Tibial nerve (tissue), 4 donors: Measurements from ENCODE around the gene PFN3. TPM values are rescaled to one million over a fixed set of nuclear protein-coding genes. Genes with fewer than 3 reads are reported as not detected.

Experiments
- DNase-seq, 2 donors: peaks; one replicate each; pipeline ENCODE4 v3.0.0-alpha.2; 2019; ENCODE audit warnings: low spot score in 2 of 2
- H3K27ac ChIP-seq, 4 donors: fragments of 200-600 bp; sonication (generic) in 3 of 4; one replicate each; pipeline ENCODE4 v1.5.1; 2017 to 2019; ENCODE audit warnings: mild to moderate bottlenecking in 1 of 4
- H3K27me3 ChIP-seq, 2 donors: fragments of 200-600 bp; sonication (generic) in 1 of 2; one replicate each; pipeline versions ENCODE4 v1.5.1 to v1.6.0; 2017 to 2019
- H3K36me3 ChIP-seq, 3 donors: fragments of 200-600 bp; sonication (generic); one replicate each; pipeline ENCODE4 v1.5.1; 2018 to 2019
- H3K4me1 ChIP-seq, 4 donors: fragments of 200-600 bp; sonication (generic) in 3 of 4; one replicate each; pipeline ENCODE4 v1.5.1; 2017 to 2019
- H3K4me3 ChIP-seq, 4 donors: fragments of 200-600 bp; sonication (generic) in 3 of 4; one replicate each; pipeline ENCODE4 v1.5.1; 2017 to 2019; ENCODE audit warnings: mild to moderate bottlenecking in 1 of 4, moderate library complexity in 1 of 4
- H3K9me3 ChIP-seq, 4 donors: fragments of 200-600 bp; sonication (generic) in 3 of 4; one replicate each; pipeline ENCODE4 v1.5.1; 2017 to 2019
- EP300 ChIP-seq, 2 donors: sonication (generic); formaldehyde crosslinking; IDR thresholded peaks; one replicate each; pipeline ENCODE4 v1.6.1; 2017; ENCODE audit warnings: antibody characterized with exemption in 2 of 2, mild to moderate bottlenecking in 1 of 2
- POLR2A ChIP-seq, 2 donors: fragments of 450-650 bp; IDR thresholded peaks; one replicate each; pipeline ENCODE4 v1.6.1; 2017; ENCODE audit warnings: antibody characterized with exemption in 2 of 2, mild to moderate bottlenecking in 2 of 2, moderate library complexity in 2 of 2
- WGBS, 2 donors: methylation state at CpG; one replicate each; pipeline ENCODE4 v1.1.5; 2018; 5-methylcytosine and 5-hydroxymethylcytosine counted together
- total RNA-seq, 4 donors: library from RNA; depleted of rRNA; stranded (reverse); fragments of >200 nt; gene quantifications; one replicate each; pipeline ENCODE4 v1.1.0, GENCODE V29; 2016
- TF ChIP-seq, protein P1 (sequence below), 5 experiments: fragments of 200-600 bp in 3 of 5; fragments of 450-650 bp in 2 of 5; sonication (generic) in 3 of 5; IDR thresholded peaks; one replicate each; pipeline ENCODE4 v1.5.1; 2016 to 2019; ENCODE audit warnings: antibody characterized with exemption in 5 of 5, mild to moderate bottlenecking in 3 of 5, moderate library complexity in 2 of 5

The PFN3 gene
- total RNA-seq, 4 donors from 2014 or later: not detected

GRCh38 chr5:177405805-177406204, 5.3 kb upstream of the PFN3 start:
- TF ChIP-seq EP300 (IDR thresholded peaks at IDR 0.05) (no peak), POLR2A (IDR thresholded peaks at IDR 0.05) (no peak)
- TF ChIP-seq, protein P1, sequence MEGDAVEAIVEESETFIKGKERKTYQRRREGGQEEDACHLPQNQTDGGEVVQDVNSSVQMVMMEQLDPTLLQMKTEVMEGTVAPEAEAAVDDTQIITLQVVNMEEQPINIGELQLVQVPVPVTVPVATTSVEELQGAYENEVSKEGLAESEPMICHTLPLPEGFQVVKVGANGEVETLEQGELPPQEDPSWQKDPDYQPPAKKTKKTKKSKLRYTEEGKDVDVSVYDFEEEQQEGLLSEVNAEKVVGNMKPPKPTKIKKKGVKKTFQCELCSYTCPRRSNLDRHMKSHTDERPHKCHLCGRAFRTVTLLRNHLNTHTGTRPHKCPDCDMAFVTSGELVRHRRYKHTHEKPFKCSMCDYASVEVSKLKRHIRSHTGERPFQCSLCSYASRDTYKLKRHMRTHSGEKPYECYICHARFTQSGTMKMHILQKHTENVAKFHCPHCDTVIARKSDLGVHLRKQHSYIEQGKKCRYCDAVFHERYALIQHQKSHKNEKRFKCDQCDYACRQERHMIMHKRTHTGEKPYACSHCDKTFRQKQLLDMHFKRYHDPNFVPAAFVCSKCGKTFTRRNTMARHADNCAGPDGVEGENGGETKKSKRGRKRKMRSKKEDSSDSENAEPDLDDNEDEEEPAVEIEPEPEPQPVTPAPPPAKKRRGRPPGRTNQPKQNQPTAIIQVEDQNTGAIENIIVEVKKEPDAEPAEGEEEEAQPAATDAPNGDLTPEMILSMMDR (IDR thresholded peaks at IDR 0.05): no peak
- peaks cover 3 to 51% of the 10 kb centered on the region in 2 donors for H3K27me3 ChIP-seq
- 70 to 85% methylated on average over 4 to 5 of the region's 5 CpGs for WGBS, 2 donors
- H3K36me3 ChIP-seq: no peaks in the 10 kb centered on the region
- H3K4me3 ChIP-seq: no peak overlapping the region
- no peak overlapping the region for H3K27ac ChIP-seq
- DNase-seq: no peak
- H3K9me3 ChIP-seq: no peaks in the 10 kb centered on the region
- H3K4me1 ChIP-seq: peaks cover 0 to 31% (median 21%) of the 10 kb centered on the region in 4 donors

DNA sequence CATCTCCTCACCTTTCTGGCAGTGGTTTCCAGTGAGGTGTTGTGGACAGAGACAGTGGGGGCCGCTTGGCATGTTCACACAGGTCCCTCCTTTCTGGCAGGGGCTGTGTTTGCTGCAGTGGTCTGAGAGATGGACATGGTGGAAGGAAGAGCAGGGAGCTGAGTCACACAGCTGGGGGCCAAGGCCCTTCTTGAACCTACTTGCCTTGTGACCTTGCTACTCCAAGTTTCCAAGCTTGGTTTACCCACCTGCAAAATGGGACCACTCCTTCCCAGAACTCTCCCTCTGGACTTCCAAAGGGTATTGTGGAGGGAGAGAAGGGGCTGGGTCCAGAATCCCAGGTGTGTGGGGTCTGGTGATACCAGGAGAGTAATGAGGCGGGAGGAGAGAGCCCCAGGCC, 4.9 kb upstream of the PFN3 start:
- Histone ChIP-seq H3K27me3 (peaks cover 3 to 56% of the 10 kb centered on the region in 2 donors), H3K4me3 (no peak overlapping the region), H3K27ac (no peak overlapping the region), H3K4me1 (peaks cover 0 to 36% (median 22%) of the 10 kb centered on the region in 4 donors), H3K36me3 (no peaks in the 10 kb centered on the region), H3K9me3 (no peaks in the 10 kb centered on the region)
- 89 to 92% methylated on average over 2 of the region's 2 CpGs for WGBS, 2 donors
- no peak for DNase-seq
- TF ChIP-seq POLR2A (IDR thresholded peaks at IDR 0.05): no peak
- no peak for TF ChIP-seq EP300 (IDR thresholded peaks at IDR 0.05)
- TF ChIP-seq, protein P1 (IDR thresholded peaks at IDR 0.05): no peak

- TF ChIP-seq, protein P1 (IDR thresholded peaks at IDR 0.05): no peak
- TF ChIP-seq EP300 (IDR thresholded peaks at IDR 0.05) (no peak), POLR2A (IDR thresholded peaks at IDR 0.05) (no peak)
- peak overlapping the region in 1 of 4 donors; percentile 28 for H3K27ac ChIP-seq
- DNase-seq: no peak
- H3K36me3 ChIP-seq: no peaks in the 10 kb centered on the region
- peaks cover 3 to 62% of the 10 kb centered on the region in 2 donors for H3K27me3 ChIP-seq
- H3K4me1 ChIP-seq: peaks cover 0 to 42% (median 25%) of the 10 kb centered on the region in 4 donors
- WGBS, 2 donors: 27 to 36% methylated on average over 11 to 14 of the region's 16 CpGs
- peak overlapping the region; percentile 31 to 65 (median 54) for H3K4me3 ChIP-seq
- no peaks in the 10 kb centered on the region for H3K9me3 ChIP-seq
Measured at GRCh38 chr5:177404641-177405179, 4.2 kb upstream of the PFN3 start.

DNA sequence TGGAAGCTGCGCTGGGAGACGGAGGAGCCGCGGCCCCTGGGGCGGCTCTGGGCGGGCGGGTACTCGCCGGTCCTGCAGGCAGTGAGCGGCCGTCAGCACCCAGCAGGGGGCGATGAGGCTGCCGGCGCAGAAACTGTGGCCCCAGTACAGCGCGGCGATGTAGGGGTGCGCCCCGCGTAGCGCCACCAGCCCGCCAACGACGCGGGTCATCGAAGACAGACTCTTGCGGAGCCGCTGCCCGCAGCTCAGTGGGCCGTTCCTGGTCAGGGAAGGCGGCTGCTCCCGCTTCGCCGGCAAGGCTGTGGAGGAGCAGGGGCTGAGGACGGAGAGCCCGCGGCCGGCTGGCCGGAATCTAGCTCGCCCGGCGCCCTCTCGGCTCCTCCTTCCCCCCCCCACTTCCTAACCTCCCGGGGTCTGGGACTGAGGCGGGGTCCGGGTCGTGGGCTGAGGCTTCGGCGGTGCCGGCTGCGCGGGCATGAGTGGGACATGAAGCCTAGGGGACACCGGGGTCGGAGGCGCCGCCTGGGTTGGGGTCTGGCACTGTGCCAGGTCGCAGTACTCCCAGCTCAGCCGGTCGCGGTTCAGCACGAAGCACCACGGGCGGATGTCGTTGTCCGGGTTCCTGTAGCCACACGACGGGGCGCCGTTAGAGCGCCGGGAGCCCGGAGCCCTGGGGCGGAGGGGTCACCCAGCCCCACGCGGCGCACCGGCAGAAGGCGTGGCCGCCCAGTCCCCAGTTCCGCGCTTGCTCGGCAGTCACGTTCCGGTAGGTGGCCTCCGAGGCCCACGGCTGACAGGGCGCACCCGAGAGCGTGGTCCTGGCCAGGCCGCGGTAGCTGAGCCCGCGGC, 3.6 kb upstream of the PFN3 start:
- no peaks in the 10 kb centered on the region for H3K36me3 ChIP-seq
- H3K4me1 ChIP-seq: peaks cover 0 to 44% (median 25%) of the 10 kb centered on the region in 4 donors
- H3K9me3 ChIP-seq: no peaks in the 10 kb centered on the region
- peaks cover 3 to 69% of the 10 kb centered on the region in 2 donors for H3K27me3 ChIP-seq
- peak; percentile 61 to 66 for DNase-seq
- peak overlapping the region; percentile 31 to 65 (median 54) for H3K4me3 ChIP-seq
- 1% methylated on average over 44 of the region's 93 CpGs; no CpG with 5 or more reads in 1 of the 2 donors for WGBS, 2 donors
- H3K27ac ChIP-seq: peak overlapping the region in 2 of 4 donors; percentile 28 to 51
- TF ChIP-seq EP300 (IDR thresholded peaks at IDR 0.05) (peak in 1 of 2 donors; percentile 39), POLR2A (IDR thresholded peaks at IDR 0.05) (no peak)
- TF ChIP-seq, protein P1 (IDR thresholded peaks at IDR 0.05): peak; percentile 76 to 93 (median 78)
